Transverse colon (tissue), 4 donors: ENCODE results near the gene MALT1. TPM values are rescaled to one million over a fixed set of nuclear protein-coding genes. Genes with fewer than 3 reads are reported as not detected.

Experiments
- DNase-seq: peaks from one replicate; pipeline ENCODE4 v3.0.0-alpha.2; 2019
- H3K27ac ChIP-seq, 4 donors: fragments of 200-600 bp; sonication (generic); 2 replicates each; pipeline ENCODE4 v1.5.1; 2016 to 2018; ENCODE audit warnings: inconsistent platforms in 4 of 4
- H3K27me3 ChIP-seq: fragments of 200-600 bp; sonication (generic); 2 replicates; pipeline ENCODE4 v1.5.1; 2017; ENCODE audit warnings: inconsistent platforms
- H3K36me3 ChIP-seq, 4 donors: fragments of 200-600 bp; sonication (generic); 2 replicates each; pipeline ENCODE4 v1.5.1; 2017 to 2019; ENCODE audit warnings: inconsistent platforms in 4 of 4
- H3K4me1 ChIP-seq, 4 donors: fragments of 200-600 bp; sonication (generic); 2 replicates each; pipeline ENCODE4 v1.5.1; 2017 to 2020; ENCODE audit warnings: inconsistent platforms in 4 of 4
- H3K4me3 ChIP-seq, 4 donors: fragments of 200-600 bp; sonication (generic); 1 replicate in 1 of 4; 2 replicates in 3 of 4; pipeline versions ENCODE4 v1.5.1 to v1.6.1; 2017 to 2019; ENCODE audit warnings: inconsistent platforms in 4 of 4
- H3K9me3 ChIP-seq, 2 donors: fragments of 200-600 bp; sonication (generic); 2 replicates each; pipeline ENCODE4 v1.5.1; 2017 to 2019; ENCODE audit warnings: inconsistent platforms in 2 of 2
- EP300 ChIP-seq: sonication (generic); formaldehyde crosslinking; IDR thresholded peaks from one replicate; pipeline ENCODE4 v1.6.1; 2017; ENCODE audit warnings: antibody characterized with exemption, low read depth
- POLR2A ChIP-seq: fragments of 450-650 bp; IDR thresholded peaks from one replicate; pipeline ENCODE4 v1.6.1; 2016; ENCODE audit warnings: antibody characterized with exemption, mild to moderate bottlenecking, moderate library complexity
- POLR2AphosphoS5 ChIP-seq, 3 donors: sonication (generic); formaldehyde crosslinking; IDR thresholded peaks; one replicate each; pipeline ENCODE4 v1.6.1; 2016; ENCODE audit warnings: antibody characterized with exemption in 3 of 3
- WGBS, 2 donors: methylation state at CpG; one replicate each; pipeline ENCODE4 v1.1.5; 2018; ENCODE audit warnings: low coverage in 1 of 2; 5-methylcytosine and 5-hydroxymethylcytosine counted together
- in situ Hi-C, 4 donors: fragments of 200-750 bp; cut with MboI; loops; one replicate each; pipeline versions ENCODE4 v1.15.0 to v1.15.1; 2017; ENCODE audit warnings: low sequenced_read_pairs in 3 of 4, low pct_ligation_motif_present in 1 of 4, low pct_unique_long_range_greater_than_20kb in 1 of 4
- intact Hi-C: fragments of 100-400 bp; cut with DNase I; formaldehyde crosslinking; loops from one replicate; pipeline ENCODE4 v1.15.1; 2023; ENCODE audit warnings: low total_unique reads
- total RNA-seq, 4 donors: library from RNA; depleted of rRNA; stranded (reverse); fragments of >200 nt; gene quantifications; one replicate each; pipeline ENCODE4 v1.1.0, GENCODE V29; 2016
- TF ChIP-seq, protein P1 (sequence below), 5 experiments: fragments of 200-600 bp in 3 of 5; fragments of 450-650 bp in 2 of 5; sonication (generic) in 3 of 5; IDR thresholded peaks; 1 replicate in 2 of 5; 2 replicates in 3 of 5; pipeline ENCODE4 v1.5.1; 2016 to 2017; ENCODE audit warnings: antibody characterized with exemption in 5 of 5, inconsistent platforms in 3 of 5, mild to moderate bottlenecking in 2 of 5, moderate library complexity in 1 of 5

Gene MALT1
- total RNA-seq, 4 donors from 2014 or later = 12.5 to 38.9 (median 29.5) TPM

DNA sequence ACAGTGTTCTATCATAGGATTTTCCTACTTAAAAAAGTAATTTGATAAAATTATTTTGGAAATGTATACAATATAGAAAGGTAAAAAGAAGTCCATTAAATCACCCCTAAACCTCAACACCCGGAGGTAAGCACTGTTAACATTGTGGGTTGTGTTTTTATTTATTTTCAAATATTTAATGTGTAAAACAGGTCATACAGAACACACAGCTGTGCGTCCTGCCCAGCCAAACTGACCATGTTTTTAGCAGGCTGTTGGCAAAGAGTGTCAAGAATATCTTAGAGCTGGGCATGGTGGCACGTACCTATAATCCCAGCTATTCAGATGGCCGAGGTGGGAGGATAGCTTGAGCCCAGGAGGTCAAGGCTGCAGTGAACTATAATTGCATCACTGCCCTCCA lies 114.6 kb downstream of the MALT1 start:
- no peaks in the 10 kb centered on the region for H3K9me3 ChIP-seq
- no peak overlapping the region for H3K4me3 ChIP-seq
- DNase-seq = no peak
- peaks cover 0 to 27% (median 16%) of the 10 kb centered on the region in 4 donors for H3K4me1 ChIP-seq
- no peaks in the 10 kb centered on the region for H3K36me3 ChIP-seq
- in situ Hi-C loops (loop anchor here in 2 of 4 donors (5.0 to 10.0 kb wide), 2 partner anchors 269 to 271 kb away; no protein-coding TSS in a partner anchor), intact Hi-C loops (loop anchor here (10.0 kb wide), 1 partner anchor 179 kb away; no protein-coding TSS in a partner anchor)
- 50 to 80% methylated on average over 1 to 4 of the region's 4 CpGs for WGBS, 2 donors
- peak overlapping the region in 1 of 4 donors; percentile 31 for H3K27ac ChIP-seq
- no peaks in the 10 kb centered on the region for H3K27me3 ChIP-seq
- no peak for TF ChIP-seq POLR2AphosphoS5 (IDR thresholded peaks at IDR 0.05)
- TF ChIP-seq EP300 = no peak
- no peak for TF ChIP-seq POLR2A
- TF ChIP-seq, protein P1, sequence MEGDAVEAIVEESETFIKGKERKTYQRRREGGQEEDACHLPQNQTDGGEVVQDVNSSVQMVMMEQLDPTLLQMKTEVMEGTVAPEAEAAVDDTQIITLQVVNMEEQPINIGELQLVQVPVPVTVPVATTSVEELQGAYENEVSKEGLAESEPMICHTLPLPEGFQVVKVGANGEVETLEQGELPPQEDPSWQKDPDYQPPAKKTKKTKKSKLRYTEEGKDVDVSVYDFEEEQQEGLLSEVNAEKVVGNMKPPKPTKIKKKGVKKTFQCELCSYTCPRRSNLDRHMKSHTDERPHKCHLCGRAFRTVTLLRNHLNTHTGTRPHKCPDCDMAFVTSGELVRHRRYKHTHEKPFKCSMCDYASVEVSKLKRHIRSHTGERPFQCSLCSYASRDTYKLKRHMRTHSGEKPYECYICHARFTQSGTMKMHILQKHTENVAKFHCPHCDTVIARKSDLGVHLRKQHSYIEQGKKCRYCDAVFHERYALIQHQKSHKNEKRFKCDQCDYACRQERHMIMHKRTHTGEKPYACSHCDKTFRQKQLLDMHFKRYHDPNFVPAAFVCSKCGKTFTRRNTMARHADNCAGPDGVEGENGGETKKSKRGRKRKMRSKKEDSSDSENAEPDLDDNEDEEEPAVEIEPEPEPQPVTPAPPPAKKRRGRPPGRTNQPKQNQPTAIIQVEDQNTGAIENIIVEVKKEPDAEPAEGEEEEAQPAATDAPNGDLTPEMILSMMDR (IDR thresholded peaks at IDR 0.05) = no peak

DNA sequence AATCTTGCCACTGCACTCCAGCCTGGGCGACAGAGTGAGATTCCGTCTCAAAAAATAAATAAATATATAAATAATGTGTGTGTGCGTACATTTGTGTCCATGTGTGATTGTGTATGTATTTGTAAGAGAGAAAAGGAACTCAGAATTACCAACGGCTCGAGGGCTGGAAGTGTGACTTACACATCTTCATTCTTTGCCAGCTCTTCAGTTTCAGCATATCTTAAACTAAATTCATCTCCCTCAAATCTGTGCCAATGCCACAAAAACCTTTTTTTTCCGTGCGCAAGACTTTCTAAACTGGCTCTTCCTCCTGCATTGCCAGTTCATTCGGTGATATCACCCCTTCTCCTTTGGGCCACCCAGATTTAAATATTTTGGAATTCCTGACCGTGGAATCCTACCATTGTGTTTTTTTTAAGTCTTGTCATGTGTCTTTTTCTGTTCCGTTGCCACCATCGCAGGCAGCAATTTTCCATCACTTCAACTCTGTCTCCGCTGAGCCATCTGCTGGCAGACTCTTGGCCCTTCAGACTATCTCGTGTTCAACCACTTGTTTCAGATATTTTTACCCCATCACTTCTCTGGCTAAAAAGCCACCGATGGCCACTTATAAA lies 116.4 kb downstream of the MALT1 start:
- 85 to 88% methylated on average over 14 of the region's 14 CpGs for WGBS, 2 donors
- TF ChIP-seq EP300 (no peak), POLR2A (no peak), POLR2AphosphoS5 (IDR thresholded peaks at IDR 0.05) (no peak)
- TF ChIP-seq, protein P1 (IDR thresholded peaks at IDR 0.05) = no peak
- in situ Hi-C loops = loop anchor here in 2 of 4 donors (5.0 to 10.0 kb wide), 2 partner anchors 267 to 270 kb away; no protein-coding TSS in a partner anchor
- no peaks in the 10 kb centered on the region for H3K36me3 ChIP-seq
- no peak overlapping the region for H3K4me3 ChIP-seq
- DNase-seq = no peak
- intact Hi-C loops = loop anchor here (10.0 kb wide), 1 partner anchor 177 kb away; no protein-coding TSS in a partner anchor
- peaks cover 0 to 27% (median 15%) of the 10 kb centered on the region in 4 donors for H3K4me1 ChIP-seq
- H3K27me3 ChIP-seq = no peaks in the 10 kb centered on the region
- H3K9me3 ChIP-seq = no peaks in the 10 kb centered on the region
- peak overlapping the region in 1 of 4 donors; percentile 44 for H3K27ac ChIP-seq

DNA sequence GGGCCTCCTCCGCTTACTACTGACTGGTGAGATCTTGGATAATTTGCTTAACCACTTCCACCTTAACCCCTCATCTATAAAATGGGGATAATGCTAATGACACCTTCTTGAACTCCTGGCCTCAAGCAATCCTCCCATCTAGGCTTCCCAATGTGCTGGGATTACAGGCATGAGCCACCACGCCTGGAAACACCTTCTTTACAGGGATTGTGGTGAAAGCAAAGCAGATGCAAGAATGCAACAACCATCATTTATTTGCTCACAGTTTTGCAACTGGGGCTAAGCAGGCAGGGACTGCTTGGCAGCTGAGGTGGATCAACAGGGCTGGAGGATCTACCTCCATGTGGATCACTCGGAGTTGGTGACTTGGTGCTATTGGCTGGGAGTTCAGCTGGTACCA lies 117.2 kb downstream of the MALT1 start:
- TF ChIP-seq, protein P1 (IDR thresholded peaks at IDR 0.05) = no peak
- Histone ChIP-seq H3K4me3 (no peak overlapping the region), H3K9me3 (no peaks in the 10 kb centered on the region), H3K27ac (peak overlapping the region; percentile 7 to 61 (median 48)), H3K27me3 (no peaks in the 10 kb centered on the region), H3K36me3 (no peaks in the 10 kb centered on the region), H3K4me1 (peaks cover 0 to 27% (median 15%) of the 10 kb centered on the region in 4 donors)
- in situ Hi-C loops (loop anchor here in 2 of 4 donors (5.0 to 10.0 kb wide), 2 partner anchors 266 to 269 kb away; no protein-coding TSS in a partner anchor), intact Hi-C loops (loop anchor here (10.0 kb wide), 1 partner anchor 176 kb away; no protein-coding TSS in a partner anchor)
- no peak for DNase-seq
- WGBS, 2 donors = 79 to 96% methylated on average over 2 to 3 of the region's 3 CpGs

DNA sequence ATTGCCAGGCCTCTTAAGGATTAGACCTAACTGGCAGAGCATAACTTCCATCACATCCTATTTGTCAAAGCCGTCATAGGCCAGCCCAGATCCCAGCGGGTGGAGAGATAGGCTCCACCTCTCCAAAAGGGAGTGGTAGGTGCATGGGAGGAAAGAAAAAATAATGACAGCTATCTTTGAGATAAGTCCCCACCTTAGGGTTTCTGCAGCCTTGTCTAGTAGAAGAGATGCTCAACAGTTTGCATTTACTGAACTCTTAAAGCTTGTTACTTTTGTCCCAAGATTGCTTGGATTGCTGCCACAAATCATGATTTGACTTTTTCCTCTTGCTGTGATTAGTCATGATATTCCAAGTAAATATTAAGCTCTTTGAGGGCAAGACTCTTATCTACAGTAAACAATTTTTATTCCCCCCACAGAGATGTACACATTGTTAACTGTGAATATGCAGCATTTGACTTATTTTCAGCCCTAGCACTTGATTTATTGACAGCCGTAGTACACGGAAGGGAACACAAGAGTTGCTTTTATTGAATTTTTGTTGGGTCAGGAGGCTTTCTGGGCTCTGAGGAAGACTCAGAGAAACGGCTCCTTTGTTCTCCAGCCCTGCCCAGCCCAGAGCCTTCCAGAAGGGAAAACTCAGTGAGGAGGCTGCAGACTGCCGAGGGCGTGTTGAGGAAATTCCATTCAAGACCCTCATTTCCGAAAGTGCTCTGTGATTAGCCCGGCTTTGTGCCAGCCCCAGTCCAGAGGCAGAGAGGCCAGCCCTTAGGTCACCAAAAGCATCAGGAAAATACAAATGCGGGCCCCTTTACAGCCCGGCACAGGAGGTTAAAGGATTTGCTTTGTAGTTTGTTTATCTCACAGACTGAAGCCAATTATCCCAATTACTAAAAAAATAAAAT lies 118.0 kb downstream of the MALT1 start:
- Histone ChIP-seq H3K9me3 (no peaks in the 10 kb centered on the region), H3K36me3 (no peaks in the 10 kb centered on the region), H3K4me1 (peaks cover 0 to 27% (median 14%) of the 10 kb centered on the region in 4 donors), H3K27ac (peak overlapping the region; percentile 33 to 61 (median 48)), H3K27me3 (no peaks in the 10 kb centered on the region), H3K4me3 (no peak overlapping the region)
- in situ Hi-C loops = loop anchor here in 2 of 4 donors (5.0 to 10.0 kb wide), 2 partner anchors 266 to 268 kb away; no protein-coding TSS in a partner anchor
- DNase-seq = no peak
- WGBS, 2 donors = 33 to 38% methylated on average over 5 to 11 of the region's 11 CpGs
- TF ChIP-seq EP300 (no peak), POLR2A (no peak), POLR2AphosphoS5 (IDR thresholded peaks at IDR 0.05) (peak in 1 of 3 donors; percentile 5)
- intact Hi-C loops = loop anchor here (10.0 kb wide), 1 partner anchor 176 kb away; no protein-coding TSS in a partner anchor
